GM12891 (cell line): Measurements from ENCODE around the gene ATRNL1.

ENCODE experiments used
- DNase-seq: peaks from one replicate; pipeline ENCODE4 v3.0.0; 2011; ENCODE audit warnings: low spot score; ENCODE audit not compliant: insufficient read length
- FAIRE-seq: peaks from 2 replicates; lab custom pipeline; 2011; peaks lifted over from hg19 to GRCh38; lab: Jason Lieb, UNC
- PAX5 ChIP-seq: IDR thresholded peaks from 2 replicates; pipeline ENCODE4 v1.6.1; 2011; ENCODE audit warnings: low read length, moderate library complexity, mild to moderate bottlenecking; ENCODE audit not compliant: insufficient read depth, severe bottlenecking
- POLR2A ChIP-seq: IDR thresholded peaks from 2 replicates; pipeline ENCODE4 v1.6.1; 2011; ENCODE audit warnings: low read depth, low read length, control low read depth
- POLR2AphosphoS5 ChIP-seq: IDR thresholded peaks from 2 replicates; pipeline ENCODE4 v1.6.1; 2011; ENCODE audit warnings: low read depth, low read length, control low read depth
- POU2F2 ChIP-seq: IDR thresholded peaks from 2 replicates; pipeline ENCODE4 v1.6.1; 2011; ENCODE audit warnings: low read depth, mild to moderate bottlenecking, control low read depth, low read length, moderate library complexity
- SPI1 ChIP-seq: IDR thresholded peaks from 2 replicates; pipeline ENCODE4 v1.6.1; 2011; ENCODE audit warnings: low read depth, low read length, control low read depth
- TAF1 ChIP-seq: IDR thresholded peaks from 2 replicates; pipeline ENCODE4 v1.6.1; 2011; ENCODE audit warnings: low read depth, low read length, control low read depth

The ATRNL1 gene

DNA sequence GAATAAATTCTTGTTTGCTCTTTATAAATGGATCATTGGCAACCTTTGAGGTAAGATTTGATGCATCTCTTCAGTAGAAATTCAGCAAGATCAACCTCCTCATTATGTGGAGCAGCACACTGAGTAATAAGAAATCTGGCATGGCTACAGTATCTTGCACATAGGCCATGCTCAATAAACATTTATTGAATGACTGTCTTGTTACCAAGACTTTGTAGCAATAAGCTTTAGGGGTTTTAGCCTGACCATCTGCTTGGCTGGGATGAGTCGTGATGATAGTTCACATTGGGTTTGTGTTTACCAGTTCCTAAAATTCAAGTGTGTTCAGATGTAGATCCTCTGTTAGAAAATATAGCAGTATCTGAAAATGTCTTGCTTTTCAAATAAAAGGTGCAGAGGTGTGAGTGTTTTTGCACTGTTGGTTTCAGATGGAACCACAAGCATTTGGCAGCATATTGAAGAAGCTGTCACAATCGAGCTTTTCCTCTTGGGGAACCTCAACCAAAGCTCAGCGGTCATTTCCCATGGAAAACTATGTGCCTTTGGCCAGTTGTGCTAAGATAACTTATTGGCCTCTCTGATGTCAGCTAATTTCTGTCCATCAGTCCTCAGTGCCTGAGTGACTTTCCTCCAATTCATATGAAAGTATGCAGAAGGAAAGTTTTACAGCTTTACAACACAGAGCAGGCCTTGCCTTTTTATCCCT is 737.3 kb downstream of the ATRNL1 start:
- DNase-seq = no peak
- no peak for TF ChIP-seq SPI1
- FAIRE-seq = no peak

DNA sequence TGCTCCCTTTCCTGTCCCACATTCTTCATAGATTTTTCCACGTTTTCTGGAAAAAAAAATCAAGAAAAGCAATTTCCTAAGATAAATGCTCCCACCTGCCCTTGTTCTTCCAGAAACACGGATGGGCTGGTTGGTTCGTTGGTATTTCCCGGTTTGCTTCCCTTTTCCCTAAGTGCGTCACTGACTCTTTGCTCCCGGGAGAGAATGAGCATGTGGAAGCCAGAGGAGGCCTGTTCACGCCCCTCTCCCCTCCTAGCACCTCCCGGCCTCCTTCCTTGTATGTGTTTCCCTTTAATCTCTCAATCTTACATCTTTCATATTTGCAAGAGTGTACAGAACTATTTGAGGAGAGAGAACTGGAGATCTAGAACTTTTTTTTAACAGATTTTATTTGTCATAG is 737.9 kb downstream of the ATRNL1 start:
- no peak for TF ChIP-seq SPI1
- no peak for TF ChIP-seq POLR2AphosphoS5
- no peak for FAIRE-seq
- DNase-seq = no peak

DNA sequence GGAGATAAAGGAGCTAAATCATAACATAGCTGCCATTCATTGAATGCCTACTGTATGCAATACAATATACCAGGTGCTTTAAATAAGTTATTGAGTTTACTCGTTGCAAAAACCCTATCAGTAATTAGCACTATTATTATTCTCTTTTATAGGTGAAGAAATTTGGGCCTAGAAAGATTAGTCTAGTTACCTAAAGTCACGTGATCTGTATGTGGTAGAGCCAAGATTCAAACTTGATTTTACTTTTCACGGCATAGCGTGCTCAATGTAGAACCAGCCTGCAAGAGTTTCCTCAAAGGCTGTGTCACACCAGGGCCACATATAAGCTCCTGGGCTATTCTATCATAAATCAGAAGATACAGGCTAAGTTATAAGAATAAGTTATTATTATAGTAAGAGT is 740.0 kb downstream of the ATRNL1 start:
- DNase-seq = no peak
- FAIRE-seq = no peak
- no peak for TF ChIP-seq PAX5
- TF ChIP-seq POLR2A = no peak
- no peak for TF ChIP-seq POLR2AphosphoS5
- no peak for TF ChIP-seq TAF1
- no peak for TF ChIP-seq SPI1
- TF ChIP-seq POU2F2 = no peak

DNA sequence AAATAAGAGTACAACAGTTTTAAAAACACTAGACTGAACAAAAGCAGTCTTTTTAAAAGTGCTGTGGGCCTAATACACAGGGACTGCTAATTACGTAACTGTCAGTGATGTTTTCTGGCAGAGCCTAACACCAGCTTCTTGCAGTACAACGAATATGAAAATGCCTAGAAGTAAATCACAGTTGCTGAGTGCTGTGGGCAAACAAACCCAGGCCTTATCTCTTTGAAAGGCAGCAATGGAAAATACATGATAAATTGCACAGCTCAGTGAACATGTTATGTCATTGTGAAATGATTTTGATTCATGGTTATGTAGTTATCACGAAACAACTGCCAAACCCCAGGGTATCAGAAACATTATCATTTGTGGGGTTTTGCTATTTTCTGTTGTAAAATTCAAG is 751.4 kb downstream of the ATRNL1 start:
- no peak for FAIRE-seq
- DNase-seq = no peak
- no peak for TF ChIP-seq POLR2A

DNA sequence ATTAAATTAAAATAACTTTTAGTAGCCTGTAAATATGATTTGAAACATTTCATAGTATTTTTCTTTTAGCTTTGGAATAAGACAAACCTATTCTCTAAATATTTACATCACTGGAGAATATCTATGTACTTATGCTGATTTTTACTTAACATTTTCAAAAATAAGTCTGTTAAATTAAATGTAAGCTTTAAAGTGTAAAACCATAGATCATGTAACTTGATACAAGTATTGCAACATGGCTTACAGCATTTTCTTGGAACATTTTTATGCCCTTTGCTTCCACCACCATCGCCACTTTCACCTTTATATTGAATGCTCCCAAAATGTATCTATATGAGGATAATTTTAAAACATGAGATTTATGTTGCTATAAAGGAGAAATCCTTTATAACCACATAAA is 752.8 kb downstream of the ATRNL1 start:
- TF ChIP-seq POLR2A (no peak), TAF1 (no peak), SPI1 (no peak), POLR2AphosphoS5 (no peak), PAX5 (no peak), POU2F2 (no peak)
- FAIRE-seq (no peak), DNase-seq (no peak)

DNA sequence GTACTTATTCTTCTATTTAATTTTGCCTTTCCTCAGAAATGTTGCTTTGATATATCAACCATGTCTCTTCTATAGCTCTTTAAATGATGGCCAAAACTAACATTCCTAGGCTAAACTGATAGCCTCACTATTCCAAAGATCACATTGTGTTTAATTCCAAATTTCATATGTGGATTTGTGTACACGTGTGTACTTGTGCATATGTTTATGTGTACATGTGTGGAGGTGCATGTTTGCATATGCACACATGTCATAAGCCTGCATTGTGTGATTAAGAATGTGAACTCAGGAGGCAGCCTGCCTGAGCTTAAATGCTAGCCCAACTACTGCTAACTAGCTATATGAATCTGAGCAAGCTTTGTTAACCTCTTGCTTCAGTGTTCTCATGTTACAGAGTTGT is 753.4 kb downstream of the ATRNL1 start:
- FAIRE-seq (no peak), DNase-seq (no peak)
- TF ChIP-seq POU2F2 (no peak), PAX5 (no peak), SPI1 (no peak), POLR2AphosphoS5 (no peak), TAF1 (no peak), POLR2A (no peak)

DNA sequence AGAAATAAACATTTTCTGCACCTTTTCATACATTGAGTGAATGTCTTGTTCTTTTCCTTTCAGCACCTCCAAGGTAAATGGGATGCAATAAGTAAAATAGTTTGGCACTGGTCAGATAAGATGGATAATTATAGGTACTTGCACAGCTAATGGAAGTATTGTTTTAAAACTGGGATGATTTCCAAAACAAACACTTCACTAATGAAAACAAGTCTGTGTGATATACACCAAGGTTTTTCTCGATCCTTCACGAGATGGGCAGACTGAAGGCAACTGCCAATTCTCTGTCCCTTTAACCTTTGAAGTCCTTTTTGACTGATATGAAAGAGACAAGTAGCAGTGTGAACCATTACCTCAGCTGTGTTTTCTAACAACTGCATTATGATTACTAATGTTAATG is 756.0 kb downstream of the ATRNL1 start:
- DNase-seq (no peak), FAIRE-seq (no peak)
- TF ChIP-seq POLR2AphosphoS5 (no peak), TAF1 (no peak), POLR2A (no peak), PAX5 (no peak), POU2F2 (no peak), SPI1 (no peak)

DNA sequence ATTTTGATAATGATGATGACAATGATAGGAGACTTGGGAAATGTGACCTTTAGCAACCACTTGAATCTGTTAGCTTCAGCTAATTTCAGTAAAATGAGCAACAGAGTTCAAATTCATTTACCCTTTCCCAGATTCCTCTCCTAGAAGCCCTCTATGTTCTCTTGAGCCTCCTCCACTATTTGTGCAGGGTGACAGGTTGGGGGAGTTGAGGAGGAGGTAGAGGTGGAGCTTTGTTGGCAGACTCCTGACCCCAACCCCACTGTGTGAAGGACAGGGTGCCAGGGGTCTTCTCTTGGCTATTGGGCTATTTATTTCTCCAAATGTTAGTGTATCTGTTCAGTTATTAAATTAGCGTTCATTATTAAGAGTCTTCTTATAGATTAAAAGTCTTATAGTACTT is 757.5 kb downstream of the ATRNL1 start:
- TF ChIP-seq POLR2A (no peak), PAX5 (no peak), POLR2AphosphoS5 (no peak), TAF1 (no peak), SPI1 (no peak), POU2F2 (no peak)
- FAIRE-seq (no peak), DNase-seq (no peak)

DNA sequence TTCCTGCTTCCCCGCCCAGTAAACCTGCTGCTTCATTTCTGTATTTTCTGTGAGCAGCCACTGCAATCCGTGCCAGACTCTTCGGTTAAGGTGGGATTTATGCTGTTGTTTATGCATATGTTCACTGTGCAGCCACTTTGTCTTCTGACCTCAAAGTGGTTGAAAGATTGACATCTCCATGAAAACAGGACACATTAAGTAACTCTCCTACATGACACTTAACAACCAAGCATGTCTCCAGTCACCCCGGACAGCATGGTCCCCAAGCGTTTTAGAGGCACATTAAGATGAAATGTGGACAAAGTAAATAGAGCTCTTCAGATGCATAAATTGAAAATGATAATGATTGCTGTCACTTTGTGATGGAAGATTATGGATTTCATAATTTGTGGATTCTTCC is 758.5 kb downstream of the ATRNL1 start:
- DNase-seq = no peak
- no peak for TF ChIP-seq PAX5
- TF ChIP-seq POU2F2 = no peak
- no peak for TF ChIP-seq POLR2A
- TF ChIP-seq POLR2AphosphoS5 = no peak
- TF ChIP-seq SPI1 = no peak
- no peak for FAIRE-seq

DNA sequence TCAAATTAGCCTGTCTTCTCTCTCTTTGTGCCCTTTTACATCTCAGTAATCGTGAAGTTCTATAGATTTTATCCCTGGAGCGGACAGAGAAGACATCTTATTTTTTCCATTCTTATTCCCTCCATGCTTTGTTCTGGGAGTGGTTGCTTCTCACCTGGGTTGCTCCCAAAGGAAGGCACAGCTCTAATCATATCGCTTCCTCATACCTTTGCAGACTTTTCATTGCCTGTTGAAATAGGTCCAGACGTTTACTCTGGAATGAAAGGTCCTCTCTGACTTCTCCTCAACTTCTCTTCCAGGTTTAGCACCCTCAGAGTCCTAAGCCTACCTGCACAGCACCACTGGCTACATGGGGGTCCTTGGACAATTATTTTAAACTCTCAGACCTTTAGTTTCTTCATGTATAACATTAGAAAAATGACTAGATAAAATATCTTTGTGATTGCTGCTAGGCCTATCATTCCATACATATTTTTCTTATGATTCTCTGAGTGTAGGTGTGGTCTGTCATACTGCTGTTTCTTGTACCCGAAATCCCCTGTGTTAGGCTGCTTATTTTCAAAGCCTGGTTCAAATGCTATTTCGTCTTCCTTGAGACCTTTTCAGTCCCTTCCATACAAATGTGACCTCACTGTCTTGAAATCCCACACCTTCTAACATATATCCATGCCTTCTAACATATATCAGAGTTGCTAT is 761.7 kb downstream of the ATRNL1 start:
- no peak for FAIRE-seq
- DNase-seq = no peak
- TF ChIP-seq SPI1 (no peak), POLR2A (no peak), TAF1 (no peak), POLR2AphosphoS5 (no peak), POU2F2 (no peak), PAX5 (no peak)
